PFSK-1 (cell line): ENCODE data around the gene AK2.
A peak's percentile ranks its signal among the peaks of the same experiment; 100 is the strongest.

Experiments
- FOXP2 ChIP-seq: optimal IDR thresholded peaks from 2 replicates; pipeline ENCODE3; 2011; ENCODE audit warnings: borderline replicate concordance, control low read depth, inconsistent platforms; ENCODE audit not compliant: insufficient read depth; ENCODE audit errors: extremely low read length, extremely low read depth
- POLR2AphosphoS5 ChIP-seq: IDR thresholded peaks from 2 replicates; pipeline ENCODE4 v1.6.1; 2012; ENCODE audit warnings: low read depth, mild to moderate bottlenecking, control low read depth, low read length, moderate library complexity
- REST ChIP-seq, 2 experiments: IDR thresholded peaks; 2 replicates each; pipeline versions ENCODE4 v1.6.1 to v1.8.0; 2011 to 2012; ENCODE audit warnings: low read depth in 2 of 2, low read length in 2 of 2, control low read depth in 1 of 2, inconsistent platforms in 1 of 2, mild to moderate bottlenecking in 1 of 2, moderate library complexity in 1 of 2; ENCODE audit not compliant: insufficient read depth in 1 of 2
- SIN3A ChIP-seq: IDR thresholded peaks from 2 replicates; pipeline ENCODE4 v1.6.1; 2012; ENCODE audit warnings: mild to moderate bottlenecking, low read length, moderate library complexity, borderline replicate concordance; ENCODE audit not compliant: insufficient read depth
- TAF1 ChIP-seq: IDR thresholded peaks from 2 replicates; pipeline ENCODE4 v1.6.1; 2012; ENCODE audit warnings: low read length, control low read depth, borderline replicate concordance; ENCODE audit not compliant: insufficient read depth

- TF ChIP-seq POLR2AphosphoS5 (peak; percentile 71), SIN3A (no peak), TAF1 (no peak), REST (IDR thresholded peaks at IDR 0.05; ENCODE audit: insufficient read depth in 1 of 2, low read depth in 2 of 2, low read length in 2 of 2) (no peak), FOXP2 (no peak)
Observed at GRCh38 chr1:33080885-33081553, 44.3 kb upstream of the AK2 start, which contains the start of gene AZIN2.
